EH (cell line): ENCODE measurements around the gene RASAL2.
"Not testable (repeated sequence)": the region's sequence is repeated elsewhere in the genome, so short reads cannot be mapped to it uniquely, and the experiment has no call there.

Experiments used
- DNase-seq: peaks from one replicate; pipeline ENCODE4 v3.0.0-alpha.2; 2015; ENCODE audit warnings: low read depth

Gene RASAL2

GRCh38 chr1:178282949-178283367 is 189.1 kb downstream of the RASAL2 start:
- DNase-seq: peak; percentile 60

GRCh38 chr1:178283409-178283808 is 189.5 kb downstream of the RASAL2 start:
- DNase-seq: no peak

- no peak for DNase-seq
Measured at GRCh38 chr1:178284058-178284457, 190.2 kb downstream of the RASAL2 start.

GRCh38 chr1:178291166-178291565 is 197.3 kb downstream of the RASAL2 start:
- no peak for DNase-seq

- DNase-seq: no peak
Measured at GRCh38 chr1:178294654-178295053, 200.8 kb downstream of the RASAL2 start.

- no peak for DNase-seq
Measured at GRCh38 chr1:178300352-178300699, 206.4 kb downstream of the RASAL2 start.

- no peak for DNase-seq
Measured at GRCh38 chr1:178301141-178301540, 207.2 kb downstream of the RASAL2 start.

- DNase-seq: no peak
Measured at GRCh38 chr1:178307264-178307663, 213.4 kb downstream of the RASAL2 start.

- no peak for DNase-seq
Measured at GRCh38 chr1:178308438-178308837, 214.5 kb downstream of the RASAL2 start.

GRCh38 chr1:178310685-178311105 is 216.8 kb downstream of the RASAL2 start:
- peak; percentile 82 for DNase-seq

- DNase-seq: peak; percentile 60
Measured at GRCh38 chr1:178311164-178311563, 217.3 kb downstream of the RASAL2 start.

- DNase-seq: not testable (repeated sequence)
Measured at GRCh38 chr1:178320280-178320982, 226.5 kb downstream of the RASAL2 start.

GRCh38 chr1:178323067-178323466 is 229.2 kb downstream of the RASAL2 start:
- no peak for DNase-seq

GRCh38 chr1:178324003-178324402 is 230.1 kb downstream of the RASAL2 start:
- peak; percentile 34 for DNase-seq

GRCh38 chr1:178328728-178329127 is 234.8 kb downstream of the RASAL2 start:
- DNase-seq: no peak

- DNase-seq: no peak
Measured at GRCh38 chr1:178330153-178330552, 236.2 kb downstream of the RASAL2 start.

- no peak for DNase-seq
Measured at GRCh38 chr1:178330848-178331497, 237.1 kb downstream of the RASAL2 start.

- no peak for DNase-seq
Measured at GRCh38 chr1:178335426-178335825, 241.5 kb downstream of the RASAL2 start.

- peak; percentile 38 for DNase-seq
Measured at GRCh38 chr1:178337091-178337706, 243.3 kb downstream of the RASAL2 start.

GRCh38 chr1:178339834-178340233 is 245.9 kb downstream of the RASAL2 start:
- no peak for DNase-seq

GRCh38 chr1:178341261-178341956 is 247.5 kb downstream of the RASAL2 start:
- peak; percentile 95 for DNase-seq

GRCh38 chr1:178342745-178343144 is 248.8 kb downstream of the RASAL2 start:
- DNase-seq: no peak
